Measurements from ENCODE around the gene PHLDB3.

The PHLDB3 gene

DNA sequence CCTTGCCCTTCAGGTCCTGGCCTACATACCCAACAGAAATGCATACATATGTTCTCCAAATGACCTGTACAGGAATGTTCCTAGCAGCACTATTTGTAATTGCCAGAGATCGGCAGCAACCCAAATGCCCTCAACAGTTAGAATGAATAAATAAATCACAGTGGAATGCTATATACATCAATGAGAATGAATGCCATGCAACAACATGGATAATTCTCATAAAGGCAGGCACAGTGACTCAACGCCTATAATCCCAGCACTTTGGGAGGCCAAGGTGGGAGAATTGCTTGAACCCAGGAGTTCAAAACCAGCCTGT lies 71.2 kb downstream of the PHLDB3 start:
- no peak for DNase-seq
- Histone ChIP-seq H3K4me1 (no peaks in the 10 kb centered on the region), H3K27me3 (peaks cover 0 to 5% of the 10 kb centered on the region in 2 donors), H3K4me3 (no peak overlapping the region), H3K27ac (no peak overlapping the region), H3K9me3 (no peaks in the 10 kb centered on the region), H3K36me3 (no peaks in the 10 kb centered on the region)
- TF ChIP-seq, protein P1, sequence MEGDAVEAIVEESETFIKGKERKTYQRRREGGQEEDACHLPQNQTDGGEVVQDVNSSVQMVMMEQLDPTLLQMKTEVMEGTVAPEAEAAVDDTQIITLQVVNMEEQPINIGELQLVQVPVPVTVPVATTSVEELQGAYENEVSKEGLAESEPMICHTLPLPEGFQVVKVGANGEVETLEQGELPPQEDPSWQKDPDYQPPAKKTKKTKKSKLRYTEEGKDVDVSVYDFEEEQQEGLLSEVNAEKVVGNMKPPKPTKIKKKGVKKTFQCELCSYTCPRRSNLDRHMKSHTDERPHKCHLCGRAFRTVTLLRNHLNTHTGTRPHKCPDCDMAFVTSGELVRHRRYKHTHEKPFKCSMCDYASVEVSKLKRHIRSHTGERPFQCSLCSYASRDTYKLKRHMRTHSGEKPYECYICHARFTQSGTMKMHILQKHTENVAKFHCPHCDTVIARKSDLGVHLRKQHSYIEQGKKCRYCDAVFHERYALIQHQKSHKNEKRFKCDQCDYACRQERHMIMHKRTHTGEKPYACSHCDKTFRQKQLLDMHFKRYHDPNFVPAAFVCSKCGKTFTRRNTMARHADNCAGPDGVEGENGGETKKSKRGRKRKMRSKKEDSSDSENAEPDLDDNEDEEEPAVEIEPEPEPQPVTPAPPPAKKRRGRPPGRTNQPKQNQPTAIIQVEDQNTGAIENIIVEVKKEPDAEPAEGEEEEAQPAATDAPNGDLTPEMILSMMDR (IDR thresholded peaks at IDR 0.05): no peak
- intact Hi-C loops (cut with DNase I; ENCODE audit: low total_unique reads): no loop called here

DNA sequence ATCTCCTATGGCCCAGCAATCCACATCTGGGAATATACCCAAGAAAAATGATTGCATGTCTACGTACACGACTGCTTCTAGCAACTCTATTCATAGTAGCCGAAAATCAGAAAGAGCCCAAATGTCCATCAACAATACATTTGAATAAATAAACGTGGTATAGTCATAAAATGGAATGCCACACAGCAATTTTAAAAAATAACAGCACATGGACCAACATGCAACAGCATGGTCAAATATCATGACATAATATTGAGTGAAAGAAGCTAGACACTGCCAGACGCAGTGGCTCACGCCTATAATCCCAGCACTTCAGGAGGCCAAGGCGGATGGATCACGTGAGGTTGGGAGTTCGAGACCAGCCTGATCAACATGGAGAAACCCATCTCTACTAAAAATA lies 73.6 kb downstream of the PHLDB3 start:
- TF ChIP-seq, protein P1 (IDR thresholded peaks at IDR 0.05): no peak
- no peaks in the 10 kb centered on the region for H3K36me3 ChIP-seq
- no peak overlapping the region for H3K27ac ChIP-seq
- H3K4me3 ChIP-seq: no peak overlapping the region
- no peaks in the 10 kb centered on the region for H3K9me3 ChIP-seq
- no peaks in the 10 kb centered on the region for H3K27me3 ChIP-seq
- no peaks in the 10 kb centered on the region for H3K4me1 ChIP-seq
- no peak for DNase-seq
- intact Hi-C loops (cut with DNase I; ENCODE audit: low total_unique reads): no loop called here

DNA sequence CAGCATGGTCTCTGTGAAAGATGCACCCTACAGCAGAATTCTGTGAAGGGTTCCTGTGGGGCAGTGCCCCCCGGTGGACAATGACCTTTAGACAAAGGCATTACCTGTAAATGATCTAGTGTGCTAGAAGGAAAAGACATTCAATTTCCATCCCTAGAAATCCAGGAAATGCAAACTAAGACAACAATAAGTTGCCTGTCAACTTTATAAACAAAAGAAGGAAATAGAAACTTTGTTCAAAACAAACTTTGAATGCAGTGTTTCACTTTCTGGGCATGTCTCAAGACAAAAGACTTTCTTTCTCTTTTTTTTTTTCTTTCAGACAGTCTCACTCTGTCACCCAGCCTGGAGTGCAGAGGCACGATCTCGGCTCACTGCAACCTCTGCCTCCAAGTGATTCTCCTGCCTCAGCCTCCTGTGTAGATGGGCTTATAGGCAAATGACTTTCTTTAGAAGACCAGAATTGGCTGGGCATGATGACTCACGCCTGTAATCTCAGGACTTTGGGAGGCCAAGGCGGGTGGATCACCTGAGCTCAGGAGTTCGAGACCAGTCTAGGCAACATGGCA lies 74.3 kb downstream of the PHLDB3 start:
- no peak for DNase-seq
- intact Hi-C loops (cut with DNase I; ENCODE audit: low total_unique reads): no loop called here
- H3K27me3 ChIP-seq: no peaks in the 10 kb centered on the region
- H3K27ac ChIP-seq: no peak overlapping the region
- TF ChIP-seq, protein P1 (IDR thresholded peaks at IDR 0.05): no peak
- H3K9me3 ChIP-seq: no peaks in the 10 kb centered on the region
- no peaks in the 10 kb centered on the region for H3K36me3 ChIP-seq
- no peaks in the 10 kb centered on the region for H3K4me1 ChIP-seq
- H3K4me3 ChIP-seq: no peak overlapping the region

DNA sequence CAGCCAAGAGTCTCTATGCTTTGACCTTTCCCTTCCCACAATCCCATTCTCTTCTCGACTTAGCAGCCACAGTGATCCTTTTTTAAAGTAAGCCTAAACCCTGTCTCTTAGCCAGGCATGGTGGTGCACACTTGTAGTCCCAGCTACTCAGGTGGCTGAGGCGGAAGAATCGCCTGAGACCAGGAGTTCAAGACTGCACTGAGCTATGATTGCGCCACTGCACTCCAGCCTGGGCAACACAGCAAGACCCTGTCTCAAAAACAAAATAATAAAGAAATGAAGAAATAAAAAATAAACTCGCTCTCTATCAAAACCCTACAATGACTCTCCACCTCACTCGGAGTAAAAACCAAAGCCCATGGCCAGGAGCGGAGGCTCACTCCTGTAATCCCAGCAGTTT lies 75.2 kb downstream of the PHLDB3 start:
- no peaks in the 10 kb centered on the region for H3K9me3 ChIP-seq
- no peaks in the 10 kb centered on the region for H3K36me3 ChIP-seq
- H3K27me3 ChIP-seq: no peaks in the 10 kb centered on the region
- H3K27ac ChIP-seq: no peak overlapping the region
- no peak for DNase-seq
- TF ChIP-seq, protein P1 (IDR thresholded peaks at IDR 0.05): no peak
- H3K4me3 ChIP-seq: no peak overlapping the region
- intact Hi-C loops (cut with DNase I; ENCODE audit: low total_unique reads): no loop called here
- no peaks in the 10 kb centered on the region for H3K4me1 ChIP-seq

DNA sequence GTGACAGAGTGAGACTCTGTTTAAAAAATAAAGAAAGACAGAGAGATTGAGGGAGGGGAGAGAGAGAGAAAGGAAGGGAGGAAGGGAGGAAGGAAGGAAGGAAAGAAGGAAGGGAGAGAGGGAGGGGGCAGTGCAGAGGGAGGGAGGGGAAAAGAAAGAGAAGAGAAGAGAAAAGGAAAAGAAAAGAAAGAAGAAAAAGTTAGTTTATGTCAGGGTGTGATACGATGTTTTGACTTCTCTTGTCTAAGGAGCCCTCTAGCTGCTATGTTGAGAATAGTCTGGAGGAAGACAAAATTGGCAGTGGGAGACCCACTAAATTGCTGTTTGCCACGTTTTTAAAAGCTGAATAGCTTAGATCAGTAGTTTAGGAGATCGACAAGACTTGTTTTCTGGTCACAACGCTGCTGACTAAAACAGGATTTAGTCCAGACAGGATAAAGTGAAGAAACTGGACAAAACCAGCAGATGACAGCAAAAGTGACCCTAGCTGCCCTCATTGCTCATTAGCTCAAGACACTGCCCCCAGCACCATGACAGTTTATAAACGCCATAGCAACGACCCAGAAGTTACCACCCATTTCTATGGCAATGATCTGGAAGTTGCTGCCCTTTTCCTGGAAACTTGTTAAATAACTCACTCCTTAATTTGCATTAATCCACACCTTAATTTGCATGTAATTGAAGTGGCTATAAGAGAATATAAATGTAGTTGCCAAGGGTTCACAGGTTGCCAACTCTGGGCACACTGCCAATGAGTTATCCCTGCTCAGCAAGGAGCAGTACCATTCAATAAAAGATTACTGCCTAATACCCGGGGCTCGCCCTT lies 78.8 kb downstream of the PHLDB3 start:
- TF ChIP-seq, protein P1 (IDR thresholded peaks at IDR 0.05): no peak
- H3K9me3 ChIP-seq: no peaks in the 10 kb centered on the region
- no peaks in the 10 kb centered on the region for H3K36me3 ChIP-seq
- no peaks in the 10 kb centered on the region for H3K27me3 ChIP-seq
- no peaks in the 10 kb centered on the region for H3K4me1 ChIP-seq
- intact Hi-C loops (cut with DNase I; ENCODE audit: low total_unique reads): no loop called here
- no peak overlapping the region for H3K27ac ChIP-seq
- no peak for DNase-seq
- H3K4me3 ChIP-seq: no peak overlapping the region
